GM12873 (cell line): Measurements from ENCODE around the gene PIM3.

Experiments
- CTCF ChIP-seq: IDR thresholded peaks from 2 replicates; pipeline ENCODE4 v1.5.1; 2012; ENCODE audit warnings: low read depth, mild to moderate bottlenecking, moderate library complexity, low read length, control low read depth; ENCODE audit not compliant: insufficient read depth; ENCODE audit errors: missing control alignments

The PIM3 gene

GRCh38 chr22:49935561-49935960 lies 25.0 kb upstream of the PIM3 start:
- no peak for TF ChIP-seq CTCF

- no peak for TF ChIP-seq CTCF
These were observed 24.3 kb upstream of the PIM3 start for GRCh38 chr22:49936018-49936972.

GRCh38 chr22:49936973-49937757 lies 23.4 kb upstream of the PIM3 start:
- TF ChIP-seq CTCF, result no peak

- TF ChIP-seq CTCF, result no peak
These were observed 22.6 kb upstream of the PIM3 start for GRCh38 chr22:49937758-49938564.

- TF ChIP-seq CTCF, result no peak
These were observed 21.9 kb upstream of the PIM3 start for GRCh38 chr22:49938565-49939136.

- no peak for TF ChIP-seq CTCF
These were observed 18.9 kb upstream of the PIM3 start for GRCh38 chr22:49941507-49942316.
